Activated T-cell treated with anti-CD3 and anti-CD28 coated beads for 24 hours (primary cell): ENCODE data around the gene OR10H4.
"Not testable (repeated sequence)": the region's sequence is repeated elsewhere in the genome, so short reads cannot be mapped to it uniquely, and the experiment has no call there.

ENCODE experiments used
- DNase-seq: peaks from one replicate; pipeline ENCODE4 v3.0.0-alpha.2; 2020; ENCODE audit warnings: low read depth

Gene OR10H4

DNA sequence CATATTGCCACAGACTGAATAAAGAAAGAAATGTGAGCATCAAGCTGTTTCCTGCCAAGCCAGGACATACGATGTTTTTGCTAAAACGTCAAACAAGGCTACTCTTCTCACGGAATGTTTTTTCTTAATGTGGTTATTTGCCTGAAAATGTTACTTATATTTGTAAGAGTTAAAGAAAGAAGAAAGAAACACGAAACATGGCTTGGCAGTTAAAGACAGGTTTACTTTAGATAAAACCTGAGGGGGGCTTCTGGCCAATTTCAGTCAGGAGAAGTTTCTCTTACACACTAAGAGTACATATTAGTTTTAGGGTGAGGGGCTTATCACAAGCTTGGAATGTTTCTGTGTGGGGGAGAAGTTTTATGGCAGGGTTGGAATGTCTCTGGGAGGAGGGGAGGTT, 4.4 kb upstream of the OR10H4 start:
- DNase-seq = no peak

DNA sequence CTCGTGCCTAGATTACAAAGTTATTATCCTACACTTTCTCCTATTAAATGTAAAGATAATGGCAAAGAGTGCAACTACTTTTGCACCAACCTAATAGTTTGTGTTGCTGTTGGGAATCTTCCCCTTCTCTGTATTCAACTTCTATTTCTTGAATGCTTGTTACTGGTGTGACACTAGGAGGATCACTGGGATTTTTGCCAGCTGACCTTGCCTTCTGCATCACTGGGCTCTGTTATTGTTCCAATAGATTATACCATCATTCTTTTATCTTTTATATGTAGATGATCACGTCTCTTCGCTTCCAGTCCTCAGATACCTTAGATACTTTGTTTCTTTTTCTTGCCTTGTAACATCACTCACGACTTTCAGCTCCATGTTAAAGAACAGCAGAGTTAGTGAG, 3.5 kb upstream of the OR10H4 start:
- DNase-seq = no peak

- no peak for DNase-seq
Observed at GRCh38 chr19:15954820-15955219, 6.0 kb downstream of the OR10H4 start.

DNA sequence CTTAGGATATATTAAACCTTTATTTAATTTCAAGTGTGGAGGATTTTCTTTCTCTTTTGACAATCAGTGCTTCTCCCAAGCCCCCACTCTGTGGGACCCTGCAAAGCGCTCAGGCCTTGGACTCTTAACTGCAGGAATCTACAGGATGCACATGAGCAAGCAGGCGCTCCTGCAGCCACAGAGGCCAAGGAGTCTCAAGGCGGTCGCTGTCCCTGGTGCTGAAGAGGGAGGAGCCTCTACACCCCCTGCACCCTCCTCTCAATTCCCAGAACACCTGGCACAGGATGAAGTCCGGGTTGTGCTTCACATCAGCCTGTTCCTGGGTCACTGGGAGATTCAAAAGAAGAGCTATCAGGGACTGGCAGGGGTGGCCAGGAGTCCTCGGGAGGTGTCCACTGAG, 13.5 kb downstream of the OR10H4 start:
- no peak for DNase-seq

GRCh38 chr19:15964231-15964630, 15.4 kb downstream of the OR10H4 start:
- no peak for DNase-seq

GRCh38 chr19:15971224-15971780, 22.5 kb downstream of the OR10H4 start:
- no peak for DNase-seq

- DNase-seq = not testable (repeated sequence)
Observed at GRCh38 chr19:15972043-15972442, 23.2 kb downstream of the OR10H4 start.

DNA sequence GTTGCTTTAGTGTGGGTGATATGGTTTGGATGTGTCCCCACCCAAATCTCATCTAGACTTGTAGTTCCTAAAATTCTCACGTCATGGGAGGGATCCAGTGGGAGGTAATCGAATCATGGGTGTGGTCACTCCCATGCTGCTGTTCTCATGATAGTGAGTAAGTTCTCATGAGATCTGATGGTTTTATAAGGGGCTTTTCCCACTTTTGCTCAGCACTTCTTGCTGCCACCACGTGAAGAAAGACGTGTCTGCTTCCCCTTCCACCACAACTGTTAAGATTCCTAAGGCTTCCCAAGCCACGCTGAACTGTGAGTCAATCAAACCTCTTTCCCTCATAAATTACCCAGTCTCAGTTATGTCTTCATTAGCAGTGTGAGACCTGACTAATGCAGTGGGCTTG, 26.0 kb downstream of the OR10H4 start:
- no peak for DNase-seq

- no peak for DNase-seq
Observed at GRCh38 chr19:15976836-15977689, 28.3 kb downstream of the OR10H4 start.

DNA sequence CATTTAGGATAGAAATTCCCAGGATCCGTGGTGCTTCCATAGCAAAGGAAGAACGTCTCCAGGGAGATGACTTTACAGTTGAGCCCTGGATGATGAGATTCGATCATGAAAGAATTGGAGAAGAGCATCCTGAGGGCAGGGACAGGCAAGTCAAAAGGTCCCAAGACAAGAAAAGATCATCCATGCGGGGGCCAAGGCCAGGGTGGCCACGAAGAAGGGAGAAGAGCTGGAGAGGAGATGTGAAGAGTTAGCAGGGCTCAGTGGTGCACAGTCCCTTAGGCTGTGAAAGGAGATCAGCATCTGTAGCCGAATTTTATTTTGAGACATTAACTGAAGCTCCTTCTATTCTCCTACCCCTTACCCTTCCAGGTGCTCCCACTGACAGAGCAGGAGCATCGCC, 28.9 kb downstream of the OR10H4 start:
- no peak for DNase-seq

- DNase-seq = no peak
Observed at GRCh38 chr19:15979293-15979692, 30.5 kb downstream of the OR10H4 start.

DNA sequence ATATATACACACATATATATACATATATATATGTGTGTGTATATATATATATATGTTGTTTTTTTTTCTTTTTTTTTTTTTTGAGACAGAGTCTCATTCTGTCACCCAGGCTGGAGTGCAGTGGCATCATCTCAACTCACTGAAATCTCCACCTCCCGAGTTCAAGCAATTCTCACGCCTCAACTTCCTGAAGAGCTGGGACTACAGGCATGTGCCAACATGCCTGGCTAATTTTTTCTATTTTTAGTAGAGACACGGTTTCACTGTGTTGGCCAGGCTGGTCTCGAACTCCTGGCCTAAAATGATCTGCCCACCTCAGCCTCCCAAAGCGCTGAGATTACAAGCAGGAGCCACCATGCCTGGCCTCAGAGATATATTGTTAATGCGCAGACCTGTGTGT, 37.0 kb downstream of the OR10H4 start:
- DNase-seq = not testable (repeated sequence)

GRCh38 chr19:15986701-15987100, 37.9 kb downstream of the OR10H4 start:
- no peak for DNase-seq

GRCh38 chr19:15989889-15990288, 41.1 kb downstream of the OR10H4 start:
- no peak for DNase-seq

GRCh38 chr19:15991602-15992001, 42.8 kb downstream of the OR10H4 start:
- no peak for DNase-seq

DNA sequence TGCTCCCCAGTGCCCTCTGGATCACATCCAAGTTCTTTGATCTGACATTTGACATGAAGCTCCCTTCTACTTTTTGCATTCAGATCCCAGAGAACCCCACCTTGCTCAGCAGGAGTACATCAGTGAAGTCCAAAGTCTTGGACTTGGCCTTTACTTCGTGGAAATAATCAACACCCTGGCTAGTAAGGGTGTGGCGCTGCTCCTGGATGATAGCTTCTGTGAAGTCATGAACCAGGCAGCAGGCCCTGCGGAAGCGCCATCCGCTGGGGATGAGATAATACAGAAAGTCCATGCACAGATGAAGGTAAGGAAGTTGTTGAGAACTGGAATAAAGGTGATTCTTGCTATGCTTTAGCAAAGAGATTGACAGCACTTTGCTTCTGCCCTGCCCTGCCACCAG, 43.2 kb downstream of the OR10H4 start:
- no peak for DNase-seq

DNA sequence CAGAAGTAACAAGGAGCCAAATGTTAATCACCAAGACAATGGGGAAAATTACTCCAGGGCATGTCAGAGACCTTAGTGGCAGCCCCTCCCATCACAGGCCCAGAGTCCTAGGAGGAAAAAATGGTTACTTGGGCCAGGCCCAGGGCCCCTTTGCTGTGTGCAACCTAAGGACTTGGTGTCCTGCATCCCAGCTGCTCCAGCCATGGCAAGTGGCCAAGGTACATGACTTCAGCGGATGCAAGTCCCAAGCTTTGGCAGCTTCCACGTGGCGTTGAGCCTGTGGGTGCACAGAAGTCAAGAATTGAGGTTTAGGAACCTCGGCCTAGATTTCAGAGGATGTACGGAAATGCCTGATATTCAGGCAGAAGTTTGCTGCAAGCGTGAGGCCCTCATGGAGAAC, 46.7 kb downstream of the OR10H4 start:
- DNase-seq = no peak

- no peak for DNase-seq
Observed at GRCh38 chr19:15998166-15998565, 49.4 kb downstream of the OR10H4 start.
